ENCODE measurements around the gene TBPL1. TPM values are rescaled to one million over a fixed set of nuclear protein-coding genes. Genes with fewer than 3 reads are reported as not detected.

The TBPL1 gene
- total and polyA plus RNA-seq, 2 of the 8 experiments (the other 6 are each of a cell fraction or from before 2014, with no cell fraction given): 32.5 to 67.0 TPM

DNA sequence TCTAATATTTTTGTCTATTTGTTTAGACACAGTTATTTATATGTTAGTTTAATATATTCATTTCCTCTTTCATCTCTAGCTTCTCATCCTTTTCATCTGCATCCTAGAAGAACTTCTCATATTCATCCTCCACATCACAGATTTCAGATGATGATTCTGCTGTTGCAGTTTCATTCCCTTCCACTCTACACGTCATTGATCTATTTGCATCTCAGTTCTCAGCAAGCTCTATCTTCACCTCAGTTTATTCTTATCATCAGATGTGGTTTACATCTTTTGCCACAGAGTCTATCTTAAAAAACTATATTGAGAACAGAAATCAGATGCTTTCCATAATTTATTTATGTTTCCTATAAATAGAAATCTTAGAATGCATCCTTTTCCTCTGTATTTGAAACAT, 86.1 kb downstream of the TBPL1 start:
- Histone ChIP-seq H2BK15ac (ENCODE audit: low read length) (no peak overlapping the region), H2BK12ac (ENCODE audit: low read depth, low read length) (no peak overlapping the region), H3K14ac (ENCODE audit: insufficient read length) (no peak overlapping the region), H4K5ac (ENCODE audit: insufficient read length, low read depth, low read length) (no peak overlapping the region), H3K36me3 (ENCODE audit: control insufficient read depth in 2 of 4, insufficient read depth in 4 of 4, low read length in 3 of 4) (no peaks in the 10 kb centered on the region), H2AK5ac (ENCODE audit: low read depth, low read length) (no peak overlapping the region), H3K79me1 (ENCODE audit: low read depth, low read length) (no peaks in the 10 kb centered on the region), H2BK5ac (ENCODE audit: low read depth, low read length) (no peak overlapping the region), H2BK20ac (ENCODE audit: low read length) (no peak overlapping the region), H4K20me1 (replicated peaks in 1 of 2; ENCODE audit: control insufficient read depth in 1 of 2, insufficient read depth in 2 of 2, low read length in 2 of 2) (no peaks in the 10 kb centered on the region), H3K23ac (ENCODE audit: insufficient read length) (no peak overlapping the region), H3K18ac (ENCODE audit: extremely low read depth, low read length) (no peak overlapping the region), H3K4me1 (replicated peaks in 1 of 4; ENCODE audit: control insufficient read depth in 3 of 4, insufficient read depth in 4 of 4, low read length in 3 of 4) (peaks cover 0 to 9% (median 0%) of the 10 kb centered on the region in 4 experiments; a peak in 2 of 7 replicates), H3K56ac (replicated peaks; ENCODE audit: insufficient read length, low read depth, low read length) (no peak overlapping the region), H4K91ac (replicated peaks; ENCODE audit: insufficient read length, low read length) (no peak overlapping the region), H3K27me3 (replicated peaks in 1 of 4; ENCODE audit: control insufficient read depth in 3 of 4, extremely low read depth in 1 of 4, insufficient read depth in 3 of 4, low read length in 3 of 4) (no peaks in the 10 kb centered on the region), H3K9me3 (ENCODE audit: insufficient read depth in 2 of 2, low read depth in 1 of 2, low read length in 1 of 2) (no peaks in the 10 kb centered on the region), H3K9ac (replicated peaks in 1 of 4; ENCODE audit: extremely low read depth in 1 of 4, low read depth in 3 of 4, low read length in 3 of 4) (no peak overlapping the region), H3K27ac (ENCODE audit: low read depth, low read length) (no peak overlapping the region), H2AFZ (ENCODE audit: low read length) (no peak overlapping the region), H3K4me2 (ENCODE audit: insufficient read depth in 1 of 2, low read depth in 2 of 2, low read length in 2 of 2) (no peak overlapping the region), H3K79me2 (ENCODE audit: control insufficient read depth in 1 of 2, insufficient read depth in 2 of 2, low read length in 2 of 2) (no peaks in the 10 kb centered on the region), H3K23me2 (ENCODE audit: low read depth, low read length) (no peaks in the 10 kb centered on the region; the same call in 1 of the 2 replicates), H3K4ac (replicated peaks; ENCODE audit: insufficient read length, low read depth, low read length) (no peak overlapping the region), H3K4me3 (ENCODE audit: extremely low read depth in 1 of 4, insufficient read depth in 2 of 4, low read depth in 3 of 4, low read length in 4 of 4) (no peak overlapping the region), H4K8ac (ENCODE audit: extremely low read depth, insufficient read depth, low read length) (no peak overlapping the region), H2BK120ac (replicated peaks; ENCODE audit: low read depth, low read length) (no peak overlapping the region)
- FAIRE-seq: no peak
- ChIA-PET CTCF (ENCODE audit: partially characterized antibody) (interaction anchor here (0.6 to 1.6 kb wide), 4 partner anchors 10 to 26 kb away, joined by 3 to 5 read pairs (median 4); partner anchors contain the start of gene SLC2A12), POLR2A (ENCODE audit: partially characterized antibody) (no interaction called here)
- TF ChIP-seq BRCA1 (IDR thresholded peaks at IDR 0.05; ENCODE audit: low read depth, low read length): no peak
- TF ChIP-seq RBBP5 (IDR thresholded peaks at IDR 0.05; ENCODE audit: borderline replicate concordance, low read depth, low read length): no peak
- no peak for TF ChIP-seq SAP30 (IDR thresholded peaks at IDR 0.05; ENCODE audit: insufficient read depth, insufficient replicate concordance, low read length)
- no peak for TF ChIP-seq MAX (IDR thresholded peaks at IDR 0.05)
- no peak for TF ChIP-seq EP300 (IDR thresholded peaks at IDR 0.05; ENCODE audit: borderline replicate concordance in 1 of 2, low read depth in 2 of 2, low read length in 2 of 2)
- TF ChIP-seq FOSL1 (IDR thresholded peaks at IDR 0.05; ENCODE audit: insufficient read depth, low read depth, low read length): no peak
- no peak for TF ChIP-seq PHF8 (conservative IDR thresholded peaks at IDR 0.05; ENCODE audit: low read depth, low read length)
- TF ChIP-seq EGR1 (IDR thresholded peaks at IDR 0.05; ENCODE audit: borderline replicate concordance, low read depth, low read length): no peak
- no peak for TF ChIP-seq CHD1 (IDR thresholded peaks at IDR 0.05; ENCODE audit: low read depth, low read length)
- TF ChIP-seq NRF1 (IDR thresholded peaks at IDR 0.05; ENCODE audit: low read depth, low read length): no peak
- TF ChIP-seq BCL11A (IDR thresholded peaks at IDR 0.05; ENCODE audit: low read depth in 2 of 2, low read length in 2 of 2): no peak
- no peak for TF ChIP-seq CREB1 (IDR thresholded peaks at IDR 0.05)
- no peak for TF ChIP-seq JUND (IDR thresholded peaks at IDR 0.05; ENCODE audit: low read length)
- no peak for DNase-seq (ENCODE audit: low read depth in 1 of 2, low spot score in 2 of 2)
- WGBS, 2 experiments (ENCODE audit: extremely low coverage in 1 of 2, insufficient coverage in 1 of 2, insufficient read length in 1 of 2, insufficient replicate concordance in 2 of 2, low coverage in 1 of 2, low lambda C conversion rate in 2 of 2, missing lambda C conversion rate in 1 of 2): 70% methylated on average over 1 of the region's 1 CpG; no CpG with 5 or more reads in 1 of the 2 experiments
